Measurements from ENCODE around the gene TPPP2. TPM values are rescaled to one million over a fixed set of nuclear protein-coding genes. Genes with fewer than 3 reads are reported as not detected.

Gene TPPP2
- polyA plus RNA-seq, 4 donors: 0.10 to 0.34 TPM; not detected in 2

GRCh38 chr14:21043974-21044618 lies 14.1 kb downstream of the TPPP2 start:
- peak overlapping the region in 1 of 3 donors; percentile 23 for H3K27ac ChIP-seq (ENCODE audit: low read depth in 1 of 3, low read length in 2 of 3)
- peaks cover 0 to 17% (median 5%) of the 10 kb centered on the region in 3 donors for H3K4me1 ChIP-seq (ENCODE audit: control insufficient read depth in 3 of 3, insufficient read depth in 2 of 3, low read depth in 1 of 3, low read length in 2 of 3)
- DNase-seq (peak; percentile 40 to 74), FAIRE-seq (no peak)
- H3K36me3 ChIP-seq (ENCODE audit: control insufficient read depth in 3 of 3, insufficient read depth in 2 of 3, low read depth in 1 of 3, low read length in 3 of 3): no peaks in the 10 kb centered on the region
- H3K27me3 ChIP-seq (ENCODE audit: control insufficient read depth in 3 of 3, insufficient read depth in 3 of 3, low read length in 3 of 3): no peaks in the 10 kb centered on the region
- no peak overlapping the region for H3K4me3 ChIP-seq (ENCODE audit: low read depth in 1 of 3, low read length in 3 of 3)
- no peaks in the 10 kb centered on the region for H3K9me3 ChIP-seq (ENCODE audit: control insufficient read depth in 2 of 2, insufficient read depth in 1 of 2, low read depth in 1 of 2, low read length in 1 of 2)
- WGBS, 3 donors: 32 to 38% (median 33%) methylated on average over 6 of the region's 6 CpGs

- no peaks in the 10 kb centered on the region for H3K27me3 ChIP-seq (ENCODE audit: control insufficient read depth in 3 of 3, insufficient read depth in 3 of 3, low read length in 3 of 3)
- DNase-seq (no peak), FAIRE-seq (no peak)
- no peaks in the 10 kb centered on the region for H3K9me3 ChIP-seq (ENCODE audit: control insufficient read depth in 2 of 2, insufficient read depth in 1 of 2, low read depth in 1 of 2, low read length in 1 of 2)
- H3K4me3 ChIP-seq (ENCODE audit: low read depth in 1 of 3, low read length in 3 of 3): no peak overlapping the region
- H3K27ac ChIP-seq (ENCODE audit: low read depth in 1 of 3, low read length in 2 of 3): no peak overlapping the region
- 55 to 93% (median 82%) methylated on average over 2 of the region's 2 CpGs for WGBS, 3 donors
- H3K4me1 ChIP-seq (ENCODE audit: control insufficient read depth in 3 of 3, insufficient read depth in 2 of 3, low read depth in 1 of 3, low read length in 2 of 3): peaks cover 0 to 8% (median 5%) of the 10 kb centered on the region in 3 donors
- no peaks in the 10 kb centered on the region for H3K36me3 ChIP-seq (ENCODE audit: control insufficient read depth in 3 of 3, insufficient read depth in 2 of 3, low read depth in 1 of 3, low read length in 3 of 3)
Measured at GRCh38 chr14:21047378-21047781, 17.4 kb downstream of the TPPP2 start.

DNA sequence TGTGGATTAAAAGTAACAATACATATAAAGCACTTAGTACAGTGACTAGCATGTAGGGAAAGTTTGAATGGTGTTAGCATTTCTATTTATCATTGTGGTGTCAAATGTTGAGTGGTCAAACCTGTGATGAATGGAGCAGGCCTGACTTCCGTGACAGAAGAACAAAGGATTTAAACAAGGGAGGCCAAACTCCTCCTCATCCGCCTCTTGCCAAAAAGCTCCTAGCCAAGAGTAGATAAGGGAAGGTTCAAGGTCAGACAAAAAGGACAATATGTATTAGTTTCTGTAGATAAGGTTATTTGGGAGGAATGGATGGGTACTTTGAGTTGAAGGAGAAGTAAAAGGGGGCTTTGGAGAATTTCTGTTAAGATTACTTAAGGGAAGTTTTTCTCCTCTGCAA lies 18.6 kb downstream of the TPPP2 start:
- Histone ChIP-seq H3K4me3 (ENCODE audit: low read depth in 1 of 3, low read length in 3 of 3) (no peak overlapping the region), H3K27me3 (ENCODE audit: control insufficient read depth in 3 of 3, insufficient read depth in 3 of 3, low read length in 3 of 3) (no peaks in the 10 kb centered on the region), H3K4me1 (ENCODE audit: control insufficient read depth in 3 of 3, insufficient read depth in 2 of 3, low read depth in 1 of 3, low read length in 2 of 3) (peaks cover 0 to 7% (median under 1%) of the 10 kb centered on the region in 3 donors), H3K36me3 (ENCODE audit: control insufficient read depth in 3 of 3, insufficient read depth in 2 of 3, low read depth in 1 of 3, low read length in 3 of 3) (no peaks in the 10 kb centered on the region), H3K27ac (ENCODE audit: low read depth in 1 of 3, low read length in 2 of 3) (no peak overlapping the region), H3K9me3 (ENCODE audit: control insufficient read depth in 2 of 2, insufficient read depth in 1 of 2, low read depth in 1 of 2, low read length in 1 of 2) (no peaks in the 10 kb centered on the region)
- 26 to 61% (median 50%) methylated on average over 2 of the region's 2 CpGs for WGBS, 3 donors
- FAIRE-seq: no peak
- DNase-seq: no peak

DNA sequence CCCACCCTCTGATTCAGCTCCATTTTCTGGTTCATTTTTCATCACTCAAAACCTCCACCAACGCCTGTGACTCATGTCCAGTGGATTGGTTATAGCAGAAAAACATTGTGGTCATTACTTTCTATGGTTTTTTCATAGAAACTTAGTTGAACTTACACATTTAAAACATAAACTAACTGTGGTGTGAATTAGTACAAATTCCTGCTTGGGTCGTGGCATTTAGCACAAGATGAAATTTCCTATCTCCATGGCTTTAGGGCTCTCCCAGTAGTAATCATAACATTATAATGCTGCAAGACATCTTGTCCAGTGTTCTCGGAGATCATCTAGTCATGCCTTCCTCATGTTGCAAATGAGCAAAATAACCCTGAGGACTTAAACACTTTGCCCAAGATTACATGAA lies 19.3 kb downstream of the TPPP2 start:
- Histone ChIP-seq H3K4me1 (ENCODE audit: control insufficient read depth in 3 of 3, insufficient read depth in 2 of 3, low read depth in 1 of 3, low read length in 2 of 3) (peaks cover 0 to 9% (median 0%) of the 10 kb centered on the region in 3 donors), H3K27me3 (ENCODE audit: control insufficient read depth in 3 of 3, insufficient read depth in 3 of 3, low read length in 3 of 3) (no peaks in the 10 kb centered on the region), H3K9me3 (ENCODE audit: control insufficient read depth in 2 of 2, insufficient read depth in 1 of 2, low read depth in 1 of 2, low read length in 1 of 2) (no peaks in the 10 kb centered on the region), H3K4me3 (ENCODE audit: low read depth in 1 of 3, low read length in 3 of 3) (no peak overlapping the region), H3K27ac (ENCODE audit: low read depth in 1 of 3, low read length in 2 of 3) (no peak overlapping the region), H3K36me3 (ENCODE audit: control insufficient read depth in 3 of 3, insufficient read depth in 2 of 3, low read depth in 1 of 3, low read length in 3 of 3) (no peaks in the 10 kb centered on the region)
- WGBS, 3 donors: 75 to 84% (median 76%) methylated on average over 3 of the region's 3 CpGs
- DNase-seq (no peak), FAIRE-seq (no peak)

- no peak overlapping the region for H3K4me3 ChIP-seq (ENCODE audit: low read depth in 1 of 3, low read length in 3 of 3)
- DNase-seq (no peak), FAIRE-seq (no peak)
- WGBS, 3 donors: 71 to 82% (median 75%) methylated on average over 3 of the region's 3 CpGs
- H3K9me3 ChIP-seq (ENCODE audit: control insufficient read depth in 2 of 2, insufficient read depth in 1 of 2, low read depth in 1 of 2, low read length in 1 of 2): no peaks in the 10 kb centered on the region
- no peak overlapping the region for H3K27ac ChIP-seq (ENCODE audit: low read depth in 1 of 3, low read length in 2 of 3)
- no peaks in the 10 kb centered on the region for H3K27me3 ChIP-seq (ENCODE audit: control insufficient read depth in 3 of 3, insufficient read depth in 3 of 3, low read length in 3 of 3)
- no peaks in the 10 kb centered on the region for H3K36me3 ChIP-seq (ENCODE audit: control insufficient read depth in 3 of 3, insufficient read depth in 2 of 3, low read depth in 1 of 3, low read length in 3 of 3)
- H3K4me1 ChIP-seq (ENCODE audit: control insufficient read depth in 3 of 3, insufficient read depth in 2 of 3, low read depth in 1 of 3, low read length in 2 of 3): peaks cover 0 to 10% (median 0%) of the 10 kb centered on the region in 3 donors
Measured at GRCh38 chr14:21050597-21050996, 20.6 kb downstream of the TPPP2 start.

GRCh38 chr14:21053184-21054122 lies 23.4 kb downstream of the TPPP2 start:
- peaks cover 0 to 15% (median 0%) of the 10 kb centered on the region in 3 donors for H3K4me1 ChIP-seq (ENCODE audit: control insufficient read depth in 3 of 3, insufficient read depth in 2 of 3, low read depth in 1 of 3, low read length in 2 of 3)
- no peak for FAIRE-seq
- peak overlapping the region in 1 of 3 donors; percentile 34 for H3K27ac ChIP-seq (ENCODE audit: low read depth in 1 of 3, low read length in 2 of 3)

GRCh38 chr14:21054123-21054767 lies 24.2 kb downstream of the TPPP2 start:
- H3K27ac ChIP-seq (ENCODE audit: low read depth in 1 of 3, low read length in 2 of 3): peak overlapping the region in 1 of 3 donors; percentile 34
- no peaks in the 10 kb centered on the region for H3K36me3 ChIP-seq (ENCODE audit: control insufficient read depth in 3 of 3, insufficient read depth in 2 of 3, low read depth in 1 of 3, low read length in 3 of 3)
- H3K4me1 ChIP-seq (ENCODE audit: control insufficient read depth in 3 of 3, insufficient read depth in 2 of 3, low read depth in 1 of 3, low read length in 2 of 3): peaks cover 0 to 15% (median 0%) of the 10 kb centered on the region in 3 donors
- FAIRE-seq: no peak
- H3K27me3 ChIP-seq (ENCODE audit: control insufficient read depth in 3 of 3, insufficient read depth in 3 of 3, low read length in 3 of 3): no peaks in the 10 kb centered on the region
- H3K9me3 ChIP-seq (ENCODE audit: control insufficient read depth in 2 of 2, insufficient read depth in 1 of 2, low read depth in 1 of 2, low read length in 1 of 2): no peaks in the 10 kb centered on the region
- no peak overlapping the region for H3K4me3 ChIP-seq (ENCODE audit: low read depth in 1 of 3, low read length in 3 of 3)
- DNase-seq: peak; percentile 54 to 68
- 19 to 60% (median 32%) methylated on average over 3 of the region's 3 CpGs for WGBS, 3 donors

More at GRCh38 chr14:21053184-21054122, 23.4 kb downstream of the TPPP2 start:
- no peak for DNase-seq
- no peak overlapping the region for H3K4me3 ChIP-seq (ENCODE audit: low read depth in 1 of 3, low read length in 3 of 3)
- H3K27me3 ChIP-seq (ENCODE audit: control insufficient read depth in 3 of 3, insufficient read depth in 3 of 3, low read length in 3 of 3): no peaks in the 10 kb centered on the region
- no peaks in the 10 kb centered on the region for H3K9me3 ChIP-seq (ENCODE audit: control insufficient read depth in 2 of 2, insufficient read depth in 1 of 2, low read depth in 1 of 2, low read length in 1 of 2)
- 74 to 86% (median 77%) methylated on average over 20 of the region's 20 CpGs for WGBS, 3 donors
- no peaks in the 10 kb centered on the region for H3K36me3 ChIP-seq (ENCODE audit: control insufficient read depth in 3 of 3, insufficient read depth in 2 of 3, low read depth in 1 of 3, low read length in 3 of 3)

- no peak for FAIRE-seq
- Histone ChIP-seq H3K4me1 (ENCODE audit: control insufficient read depth in 3 of 3, insufficient read depth in 2 of 3, low read depth in 1 of 3, low read length in 2 of 3) (peaks cover 0 to 15% (median 0%) of the 10 kb centered on the region in 3 donors), H3K27me3 (ENCODE audit: control insufficient read depth in 3 of 3, insufficient read depth in 3 of 3, low read length in 3 of 3) (no peaks in the 10 kb centered on the region), H3K36me3 (ENCODE audit: control insufficient read depth in 3 of 3, insufficient read depth in 2 of 3, low read depth in 1 of 3, low read length in 3 of 3) (no peaks in the 10 kb centered on the region), H3K27ac (ENCODE audit: low read depth in 1 of 3, low read length in 2 of 3) (peak overlapping the region in 1 of 3 donors; percentile 26), H3K4me3 (ENCODE audit: low read depth in 1 of 3, low read length in 3 of 3) (no peak overlapping the region), H3K9me3 (ENCODE audit: control insufficient read depth in 2 of 2, insufficient read depth in 1 of 2, low read depth in 1 of 2, low read length in 1 of 2) (no peaks in the 10 kb centered on the region)
- WGBS, 3 donors: 28 to 54% (median 41%) methylated on average over 4 of the region's 4 CpGs
- DNase-seq: no peak
Measured at GRCh38 chr14:21054768-21055145, 24.7 kb downstream of the TPPP2 start.
